ENCODE results near the gene FAM193B.

FAM193B gene

DNA sequence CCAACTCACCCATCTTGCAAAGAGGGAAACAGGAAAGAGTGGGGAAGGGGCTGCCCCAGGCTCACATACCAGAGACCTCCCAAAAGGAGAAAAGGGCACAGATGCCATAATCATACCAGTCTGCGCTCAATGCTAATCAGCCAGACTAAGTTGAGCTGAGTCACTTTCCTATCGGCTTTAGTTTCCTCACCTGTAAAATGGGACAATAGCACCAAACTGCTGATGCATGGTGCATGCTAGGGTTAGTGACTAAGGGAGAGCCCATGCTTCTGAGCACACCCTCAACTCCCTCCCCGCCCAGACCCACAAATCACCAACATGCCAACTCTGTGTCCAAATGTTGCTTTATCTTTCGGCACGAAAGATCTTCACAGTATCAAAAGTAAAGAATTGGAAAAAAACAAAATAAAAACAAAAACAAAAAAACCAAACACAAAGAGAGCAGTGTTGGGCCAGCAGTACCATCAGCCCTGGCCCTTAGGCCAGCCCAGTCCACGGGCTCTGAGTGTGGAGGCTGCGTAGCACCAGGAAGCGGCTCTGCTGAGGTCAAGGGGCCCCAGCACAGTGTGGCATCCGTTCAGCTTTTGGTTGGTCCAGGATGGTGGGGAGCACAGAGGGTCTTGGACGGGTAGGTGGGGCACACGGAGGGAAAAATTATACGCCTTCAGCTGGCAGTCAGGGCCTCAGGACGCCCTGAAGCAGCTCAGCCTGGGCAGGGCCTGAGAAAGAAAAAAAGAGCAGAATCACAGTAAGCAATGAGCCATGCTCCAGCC, 34.7 kb downstream of the FAM193B start:
- H3K4me3 ChIP-seq (ENCODE audit: low read length) = no peak overlapping the region
- DNase-seq (ENCODE audit: low read depth) = no peak
- TF ChIP-seq, protein P1, sequence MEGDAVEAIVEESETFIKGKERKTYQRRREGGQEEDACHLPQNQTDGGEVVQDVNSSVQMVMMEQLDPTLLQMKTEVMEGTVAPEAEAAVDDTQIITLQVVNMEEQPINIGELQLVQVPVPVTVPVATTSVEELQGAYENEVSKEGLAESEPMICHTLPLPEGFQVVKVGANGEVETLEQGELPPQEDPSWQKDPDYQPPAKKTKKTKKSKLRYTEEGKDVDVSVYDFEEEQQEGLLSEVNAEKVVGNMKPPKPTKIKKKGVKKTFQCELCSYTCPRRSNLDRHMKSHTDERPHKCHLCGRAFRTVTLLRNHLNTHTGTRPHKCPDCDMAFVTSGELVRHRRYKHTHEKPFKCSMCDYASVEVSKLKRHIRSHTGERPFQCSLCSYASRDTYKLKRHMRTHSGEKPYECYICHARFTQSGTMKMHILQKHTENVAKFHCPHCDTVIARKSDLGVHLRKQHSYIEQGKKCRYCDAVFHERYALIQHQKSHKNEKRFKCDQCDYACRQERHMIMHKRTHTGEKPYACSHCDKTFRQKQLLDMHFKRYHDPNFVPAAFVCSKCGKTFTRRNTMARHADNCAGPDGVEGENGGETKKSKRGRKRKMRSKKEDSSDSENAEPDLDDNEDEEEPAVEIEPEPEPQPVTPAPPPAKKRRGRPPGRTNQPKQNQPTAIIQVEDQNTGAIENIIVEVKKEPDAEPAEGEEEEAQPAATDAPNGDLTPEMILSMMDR (IDR thresholded peaks at IDR 0.05; ENCODE audit: insufficient read depth, low read depth, low read length, missing control alignments) = no peak

DNA sequence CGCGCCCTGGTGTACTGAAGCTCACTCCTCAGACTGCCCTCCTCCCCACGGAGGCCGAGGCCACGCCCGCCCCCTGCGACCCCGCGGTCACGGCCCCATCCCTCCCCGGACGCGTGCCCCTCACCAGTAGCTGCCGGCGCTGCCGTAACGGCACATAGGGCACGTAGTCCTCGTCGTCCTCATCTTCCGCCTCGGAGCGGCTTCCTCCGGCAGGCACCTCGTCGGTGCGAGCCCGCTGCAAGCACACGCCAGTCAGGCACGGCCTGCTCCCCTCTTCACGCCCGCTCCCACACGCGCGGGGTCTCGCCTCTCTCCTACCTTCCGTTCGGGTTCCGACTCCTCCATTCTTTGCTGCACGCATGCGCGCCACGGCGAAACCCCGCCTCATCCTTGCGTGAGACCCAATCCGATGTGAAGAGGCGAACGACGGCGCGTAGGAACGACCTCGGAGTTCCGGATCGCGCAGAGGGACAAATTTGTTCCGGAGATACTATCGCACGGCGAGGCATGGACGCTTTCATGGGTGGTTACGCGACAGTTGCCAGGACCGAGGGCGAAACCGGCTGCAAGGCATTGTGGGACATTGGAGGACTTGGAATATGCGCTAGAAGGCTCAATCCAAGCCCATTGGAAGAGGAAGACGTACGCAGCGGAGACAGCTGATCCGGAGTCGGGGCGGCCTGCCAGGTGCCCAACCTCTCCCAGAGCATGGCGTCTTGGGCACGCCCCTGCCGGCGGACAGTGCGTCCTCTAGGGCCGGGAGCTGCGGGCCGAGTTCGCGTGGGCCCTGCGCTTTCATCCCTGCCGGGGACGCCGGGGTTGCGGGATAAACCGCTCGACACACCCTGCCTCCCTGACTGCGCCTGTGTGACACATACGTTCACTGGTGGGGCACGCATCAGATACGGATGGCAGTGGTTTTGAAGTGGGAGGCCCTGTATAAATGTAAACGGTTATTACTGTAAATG, 37.5 kb downstream of the FAM193B start, which contains the start of gene DDX41:
Gene DDX41 (minus strand): TSS at position 361 of the 968 bp plus-strand sequence. CDS start 16 bp downstream, at position 345.
- peak within 1 kb of the TSS; percentile 96 for H3K4me3 ChIP-seq (ENCODE audit: low read length)
- DNase-seq (ENCODE audit: low read depth) = peak; percentile 99
- TF ChIP-seq, protein P1 (IDR thresholded peaks at IDR 0.05; ENCODE audit: insufficient read depth, low read depth, low read length, missing control alignments) = no peak

DNA sequence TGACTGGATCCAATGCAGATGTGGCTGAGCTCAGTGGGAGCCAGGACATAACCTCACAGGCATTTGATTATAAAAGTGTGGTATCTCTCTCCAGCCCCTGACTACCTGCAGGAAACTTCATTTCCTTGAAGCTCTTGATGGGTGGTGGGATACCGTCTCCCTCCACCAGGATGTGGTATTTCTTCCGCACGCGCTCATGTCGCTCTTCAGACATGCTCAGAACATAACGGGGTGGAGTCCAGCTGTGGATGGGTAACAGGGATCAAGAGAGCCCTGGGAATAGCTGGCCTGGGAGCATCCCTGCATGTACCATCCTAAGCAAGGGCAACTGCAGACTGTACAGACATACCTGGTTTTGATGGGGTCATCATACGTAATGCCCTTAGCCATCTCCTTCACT, 38.8 kb downstream of the FAM193B start:
- H3K4me3 ChIP-seq (ENCODE audit: low read length) = peak overlapping the region; percentile 96
- TF ChIP-seq, protein P1 (IDR thresholded peaks at IDR 0.05; ENCODE audit: insufficient read depth, low read depth, low read length, missing control alignments) = no peak
- DNase-seq (ENCODE audit: low read depth) = no peak

DNA sequence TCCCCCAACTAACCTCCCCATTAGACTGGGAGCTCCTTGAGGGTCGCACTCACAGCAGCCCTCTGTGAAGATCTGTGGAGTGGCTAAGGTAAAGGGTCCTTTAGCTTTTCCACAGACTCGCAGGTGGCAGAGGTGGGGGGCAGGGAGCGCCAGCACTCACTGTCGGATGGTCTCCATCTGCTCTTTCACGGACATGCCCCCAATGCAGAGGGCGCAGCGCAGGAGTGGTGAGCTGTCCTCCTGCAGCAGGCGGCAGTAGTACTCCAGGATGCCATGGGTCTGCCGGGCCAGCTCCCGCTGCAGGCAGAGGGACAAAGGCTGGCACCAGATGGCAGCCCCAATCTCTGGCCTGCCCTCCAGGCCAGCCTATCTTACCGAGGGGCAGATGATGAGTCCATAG, 39.8 kb downstream of the FAM193B start:
- TF ChIP-seq, protein P1 (IDR thresholded peaks at IDR 0.05; ENCODE audit: insufficient read depth, low read depth, low read length, missing control alignments) = no peak
- no peak overlapping the region for H3K4me3 ChIP-seq (ENCODE audit: low read length)
- DNase-seq (ENCODE audit: low read depth) = no peak

DNA sequence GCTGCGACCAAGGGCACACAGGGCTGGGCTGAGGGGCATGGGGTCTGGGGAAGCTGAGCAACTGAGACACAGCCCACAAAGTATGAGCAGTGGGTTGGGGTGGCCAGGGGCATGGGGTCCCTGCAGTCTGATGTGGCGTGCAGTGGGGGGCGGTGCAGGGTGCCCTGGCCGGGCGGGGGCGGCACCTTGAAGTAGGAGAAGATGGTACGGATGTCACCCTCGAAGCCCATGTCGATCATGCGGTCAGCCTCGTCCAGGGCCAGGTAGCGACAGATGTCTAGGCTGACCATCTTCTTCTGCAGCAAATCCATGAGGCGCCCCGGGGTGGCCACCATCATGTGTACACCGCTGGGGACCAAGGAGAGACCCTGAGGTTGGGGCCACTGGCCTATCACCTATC, 40.9 kb downstream of the FAM193B start:
- no peak for DNase-seq (ENCODE audit: low read depth)
- no peak overlapping the region for H3K4me3 ChIP-seq (ENCODE audit: low read length)
- TF ChIP-seq, protein P1 (IDR thresholded peaks at IDR 0.05; ENCODE audit: insufficient read depth, low read depth, low read length, missing control alignments) = no peak

DNA sequence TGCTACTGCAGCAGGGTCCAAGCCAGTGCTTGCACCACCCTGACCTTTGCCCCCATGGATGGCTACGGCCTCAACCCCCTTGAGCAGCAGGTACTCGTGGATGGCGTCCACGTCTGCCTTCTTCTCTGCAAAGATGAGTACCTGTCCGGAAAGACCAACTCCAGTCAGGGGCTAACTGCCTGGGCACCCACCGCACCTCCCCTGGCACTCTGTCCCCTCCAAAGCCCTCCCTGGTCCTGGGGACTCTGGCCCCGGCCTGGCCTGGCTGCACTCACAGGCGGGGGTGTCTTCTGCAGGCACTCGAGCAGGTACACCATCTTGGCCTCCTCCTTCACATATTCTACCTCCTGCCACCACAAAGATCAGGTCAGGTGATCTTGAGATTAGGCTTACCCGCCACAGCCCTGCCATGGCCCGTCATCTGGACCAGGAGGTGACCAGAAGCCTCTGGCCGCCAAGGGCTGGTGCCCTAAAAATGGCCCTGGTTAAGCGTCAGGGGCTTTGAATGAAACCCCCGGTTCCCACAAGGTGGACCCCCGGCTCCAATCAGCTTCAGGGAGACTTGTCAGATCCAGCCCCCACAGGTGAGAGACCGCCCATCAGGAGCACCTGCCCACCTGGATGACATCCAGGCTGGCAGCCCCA, 41.5 kb downstream of the FAM193B start:
- TF ChIP-seq, protein P1 (IDR thresholded peaks at IDR 0.05; ENCODE audit: insufficient read depth, low read depth, low read length, missing control alignments) = no peak
- H3K4me3 ChIP-seq (ENCODE audit: low read length) = no peak overlapping the region
- no peak for DNase-seq (ENCODE audit: low read depth)
